ENCODE results near the gene LY9. TPM values are rescaled to one million over a fixed set of nuclear protein-coding genes. Genes with fewer than 3 reads are reported as not detected.

Gene LY9
- total RNA-seq, 1 donor from 2014 or later, result not detected

GRCh38 chr1:160850993-160851392, 55.0 kb downstream of the LY9 start:
- Mint-ChIP-seq H3K36me3 (no peaks in the 10 kb centered on the region), H3K9me3 (no peaks in the 10 kb centered on the region), H3K27me3 (ENCODE audit: insufficient read depth, low read depth) (peaks cover 5% of the 10 kb centered on the region), H3K27ac (no peak overlapping the region), H3K4me3 (no peak overlapping the region), H3K4me1 (no peaks in the 10 kb centered on the region)
- TF ChIP-seq EZH2phosphoT487 (IDR thresholded peaks at IDR 0.05) (no peak), CTCF (IDR thresholded peaks at IDR 0.05) (no peak), EZH2 (IDR thresholded peaks at IDR 0.05) (no peak)
- no peaks in the 10 kb centered on the region for H3K79me2 ChIP-seq (ENCODE audit: low read depth)
- no peaks in the 10 kb centered on the region for H3K27me3 ChIP-seq
- no peaks in the 10 kb centered on the region for H3K9me3 ChIP-seq (ENCODE audit: low read depth)
- no peak overlapping the region for H3K27ac ChIP-seq
- no peak overlapping the region for H3K4me3 ChIP-seq
- no peak overlapping the region for H3K4me2 ChIP-seq
- no peaks in the 10 kb centered on the region for H3K36me3 ChIP-seq
- no peaks in the 10 kb centered on the region for H3F3A ChIP-seq (ENCODE audit: low read depth)
- H3K9ac ChIP-seq, result no peak overlapping the region
- no peaks in the 10 kb centered on the region for H3K4me1 ChIP-seq
- no peaks in the 10 kb centered on the region for H4K20me1 ChIP-seq (ENCODE audit: low read depth)
- DNase-seq (ENCODE audit: low spot score), result no peak
- H2AFZ ChIP-seq (replicated peaks), result no peak overlapping the region

- Mint-ChIP-seq H3K9me3 (no peaks in the 10 kb centered on the region), H3K4me3 (no peak overlapping the region), H3K36me3 (no peaks in the 10 kb centered on the region), H3K27ac (no peak overlapping the region), H3K4me1 (no peaks in the 10 kb centered on the region), H3K27me3 (ENCODE audit: insufficient read depth, low read depth) (peaks cover 5% of the 10 kb centered on the region)
- no peaks in the 10 kb centered on the region for H3K36me3 ChIP-seq
- no peaks in the 10 kb centered on the region for H4K20me1 ChIP-seq (ENCODE audit: low read depth)
- H3K9me3 ChIP-seq (ENCODE audit: low read depth), result no peaks in the 10 kb centered on the region
- no peak overlapping the region for H3K4me2 ChIP-seq
- TF ChIP-seq EZH2 (IDR thresholded peaks at IDR 0.05), result no peak
- TF ChIP-seq CTCF (IDR thresholded peaks at IDR 0.05), result no peak
- no peaks in the 10 kb centered on the region for H3K79me2 ChIP-seq (ENCODE audit: low read depth)
- no peak for DNase-seq (ENCODE audit: low spot score)
- H2AFZ ChIP-seq (replicated peaks), result no peak overlapping the region
- no peaks in the 10 kb centered on the region for H3K4me1 ChIP-seq
- no peaks in the 10 kb centered on the region for H3K27me3 ChIP-seq
- H3K9ac ChIP-seq, result no peak overlapping the region
- no peaks in the 10 kb centered on the region for H3F3A ChIP-seq (ENCODE audit: low read depth)
- H3K27ac ChIP-seq, result no peak overlapping the region
- no peak overlapping the region for H3K4me3 ChIP-seq
These were observed 57.0 kb downstream of the LY9 start for GRCh38 chr1:160853014-160853413.

- Histone ChIP-seq H3K4me3 (no peak overlapping the region), H3K27me3 (no peaks in the 10 kb centered on the region), H3F3A (ENCODE audit: low read depth) (no peaks in the 10 kb centered on the region), H3K9me3 (ENCODE audit: low read depth) (no peaks in the 10 kb centered on the region), H3K36me3 (no peaks in the 10 kb centered on the region), H3K79me2 (ENCODE audit: low read depth) (no peaks in the 10 kb centered on the region), H4K20me1 (ENCODE audit: low read depth) (no peaks in the 10 kb centered on the region), H3K9ac (no peak overlapping the region), H2AFZ (replicated peaks) (no peak overlapping the region), H3K4me1 (no peaks in the 10 kb centered on the region), H3K4me2 (no peak overlapping the region), H3K27ac (no peak overlapping the region)
- no peaks in the 10 kb centered on the region for H3K9me3 Mint-ChIP-seq
- H3K4me1 Mint-ChIP-seq, result no peaks in the 10 kb centered on the region
- H3K27me3 Mint-ChIP-seq (ENCODE audit: insufficient read depth, low read depth), result peaks cover 5% of the 10 kb centered on the region
- no peaks in the 10 kb centered on the region for H3K36me3 Mint-ChIP-seq
- no peak overlapping the region for H3K27ac Mint-ChIP-seq
- DNase-seq (ENCODE audit: low spot score), result no peak
- TF ChIP-seq EZH2 (IDR thresholded peaks at IDR 0.05), result no peak
- TF ChIP-seq EZH2phosphoT487 (IDR thresholded peaks at IDR 0.05), result no peak
- no peak for TF ChIP-seq CTCF (IDR thresholded peaks at IDR 0.05)
- no peak overlapping the region for H3K4me3 Mint-ChIP-seq
These were observed 57.8 kb downstream of the LY9 start for GRCh38 chr1:160853754-160854153.

Data from neural progenitor cell (in vitro differentiated cells).